Peyer's patch (tissue), 4 donors: ENCODE measurements around the gene SLC2A4RG. TPM values are rescaled to one million over a fixed set of nuclear protein-coding genes. Genes with fewer than 3 reads are reported as not detected.
"Not testable (repeated sequence)": the region's sequence is repeated elsewhere in the genome, so short reads cannot be mapped to it uniquely, and the experiment has no call there.

Experiments used
- DNase-seq, 3 donors: peaks; one replicate each; pipeline ENCODE4 v3.0.0-alpha.2; 2017 to 2019
- H3K27ac ChIP-seq, 4 donors: fragments of 200-600 bp; sonication (generic); one replicate each; pipeline ENCODE4 v1.5.1; 2016 to 2019
- H3K27me3 ChIP-seq, 2 donors: fragments of 200-600 bp; sonication (generic); one replicate each; pipeline ENCODE4 v1.5.1; 2019
- H3K36me3 ChIP-seq, 3 donors: fragments of 200-600 bp; sonication (generic); one replicate each; pipeline ENCODE4 v1.5.1; 2016 to 2019
- H3K4me1 ChIP-seq, 4 donors: fragments of 200-600 bp; sonication (generic); one replicate each; pipeline ENCODE4 v1.5.1; 2016 to 2019
- H3K4me3 ChIP-seq, 4 donors: fragments of 200-600 bp; sonication (generic); 1 replicate in 3 of 4; 2 replicates in 1 of 4; pipeline ENCODE4 v1.5.1; 2016 to 2019; ENCODE audit warnings: mild to moderate bottlenecking in 1 of 4
- H3K9me3 ChIP-seq, 4 donors: fragments of 200-600 bp; sonication (generic); one replicate each; pipeline ENCODE4 v1.5.1; 2016 to 2019; ENCODE audit warnings: mild to moderate bottlenecking in 1 of 4
- CTCF ChIP-seq, 6 experiments: fragments of 450-650 bp in 4 of 6; fragments of 200-600 bp in 2 of 6; sonication (generic) in 1 of 6; IDR thresholded peaks; one replicate each; pipeline ENCODE4 v1.5.1; 2017 to 2019; ENCODE audit warnings: antibody characterized with exemption in 6 of 6, mild to moderate bottlenecking in 3 of 6, moderate library complexity in 1 of 6
- POLR2A ChIP-seq, 2 donors: fragments of 450-650 bp; IDR thresholded peaks; one replicate each; pipeline ENCODE4 v1.5.1; 2017; ENCODE audit warnings: antibody characterized with exemption in 2 of 2, mild to moderate bottlenecking in 2 of 2, moderate library complexity in 2 of 2
- total RNA-seq, 4 donors: library from RNA; depleted of rRNA; stranded (reverse); fragments of >200 nt; gene quantifications; one replicate each; pipeline ENCODE4 v1.1.0, GENCODE V29; 2016

The SLC2A4RG gene
- total RNA-seq, 4 donors from 2014 or later, result 34.2 to 54.5 (median 40.4) TPM

DNA sequence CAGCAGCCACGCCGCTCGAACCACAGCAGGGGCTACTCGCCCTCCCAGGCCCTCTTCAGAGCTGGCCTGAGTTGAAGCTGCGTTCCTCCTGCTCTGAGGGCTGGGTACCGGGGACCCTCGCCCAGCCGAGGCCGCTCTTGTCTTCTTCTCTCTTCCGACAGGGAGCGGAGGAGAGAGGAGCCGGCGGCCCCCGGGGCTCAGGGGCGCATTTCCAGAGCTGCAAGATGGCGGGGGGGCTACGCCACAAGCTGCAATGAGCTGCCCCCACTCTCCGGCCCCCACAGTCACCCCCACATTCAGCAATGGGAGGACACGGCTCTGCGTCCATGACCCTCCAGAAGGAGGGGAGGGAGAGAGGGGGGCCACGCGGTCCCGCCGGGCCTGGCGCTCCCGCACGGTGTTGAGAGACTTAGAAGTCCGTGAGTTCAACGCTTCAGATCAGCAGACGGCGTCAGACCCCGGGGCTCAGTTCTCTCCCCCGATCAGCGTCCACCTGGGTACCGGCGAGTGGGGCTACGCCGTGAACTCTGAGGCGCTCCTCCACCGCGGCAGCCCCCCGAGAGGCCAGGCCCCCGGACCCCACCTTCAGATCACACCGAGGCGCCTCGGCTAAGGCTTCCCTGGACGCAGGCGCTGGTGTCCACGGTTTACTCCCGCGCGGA is 31.6 kb downstream of the SLC2A4RG start:
- H3K36me3 ChIP-seq, result peaks cover 0 to 4% (median 0%) of the 10 kb centered on the region in 3 donors
- no peak overlapping the region for H3K27ac ChIP-seq
- no peak for TF ChIP-seq CTCF (IDR thresholded peaks at IDR 0.05)
- TF ChIP-seq POLR2A (IDR thresholded peaks at IDR 0.05), result no peak
- H3K9me3 ChIP-seq, result no peaks in the 10 kb centered on the region
- peaks cover 0 to 9% (median 0%) of the 10 kb centered on the region in 4 donors for H3K4me1 ChIP-seq
- H3K4me3 ChIP-seq, result no peak overlapping the region
- H3K27me3 ChIP-seq, result no peaks in the 10 kb centered on the region
- DNase-seq, result no peak

DNA sequence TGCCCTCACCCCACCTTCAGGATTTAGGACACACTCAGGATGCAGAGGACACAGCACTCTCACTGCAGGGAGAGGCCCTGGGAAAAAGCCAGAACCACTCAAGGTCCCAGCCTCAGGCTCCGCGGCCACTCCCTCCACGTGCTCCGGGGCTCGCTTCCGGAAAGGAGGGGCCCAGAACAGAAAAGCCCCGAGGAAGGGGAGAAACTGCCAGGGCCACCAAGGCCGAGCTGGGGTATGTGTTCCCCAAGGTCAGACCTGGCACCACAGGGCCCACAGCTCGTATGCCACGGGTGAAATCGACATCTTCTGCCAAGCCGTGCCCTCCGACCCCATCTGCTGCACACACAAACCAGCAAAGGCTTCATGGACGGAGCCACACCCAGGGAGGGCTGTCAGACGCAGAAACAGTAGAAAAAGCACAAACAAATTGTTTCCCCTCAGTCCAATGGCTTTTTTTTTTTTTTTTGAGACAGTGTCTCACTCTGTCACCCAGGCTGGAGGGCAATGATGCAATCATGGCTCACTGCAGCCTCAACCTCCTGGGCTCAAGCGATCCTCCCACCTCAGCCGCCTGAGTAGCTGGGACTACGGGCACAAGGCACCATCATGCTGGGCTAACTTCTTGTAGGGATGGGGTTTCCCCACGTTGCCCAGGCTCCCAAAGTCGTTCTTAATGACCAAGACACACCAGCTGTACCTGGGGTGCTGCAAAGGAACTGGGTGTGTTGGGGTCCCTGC is 33.4 kb downstream of the SLC2A4RG start:
- no peak overlapping the region for H3K4me3 ChIP-seq
- DNase-seq, result no peak
- H3K9me3 ChIP-seq, result no peaks in the 10 kb centered on the region
- H3K27me3 ChIP-seq, result no peaks in the 10 kb centered on the region
- H3K36me3 ChIP-seq, result no peaks in the 10 kb centered on the region
- H3K4me1 ChIP-seq, result peaks cover 0 to 9% (median 0%) of the 10 kb centered on the region in 4 donors
- TF ChIP-seq CTCF (IDR thresholded peaks at IDR 0.05) (no peak), POLR2A (IDR thresholded peaks at IDR 0.05) (no peak)
- no peak overlapping the region for H3K27ac ChIP-seq

DNA sequence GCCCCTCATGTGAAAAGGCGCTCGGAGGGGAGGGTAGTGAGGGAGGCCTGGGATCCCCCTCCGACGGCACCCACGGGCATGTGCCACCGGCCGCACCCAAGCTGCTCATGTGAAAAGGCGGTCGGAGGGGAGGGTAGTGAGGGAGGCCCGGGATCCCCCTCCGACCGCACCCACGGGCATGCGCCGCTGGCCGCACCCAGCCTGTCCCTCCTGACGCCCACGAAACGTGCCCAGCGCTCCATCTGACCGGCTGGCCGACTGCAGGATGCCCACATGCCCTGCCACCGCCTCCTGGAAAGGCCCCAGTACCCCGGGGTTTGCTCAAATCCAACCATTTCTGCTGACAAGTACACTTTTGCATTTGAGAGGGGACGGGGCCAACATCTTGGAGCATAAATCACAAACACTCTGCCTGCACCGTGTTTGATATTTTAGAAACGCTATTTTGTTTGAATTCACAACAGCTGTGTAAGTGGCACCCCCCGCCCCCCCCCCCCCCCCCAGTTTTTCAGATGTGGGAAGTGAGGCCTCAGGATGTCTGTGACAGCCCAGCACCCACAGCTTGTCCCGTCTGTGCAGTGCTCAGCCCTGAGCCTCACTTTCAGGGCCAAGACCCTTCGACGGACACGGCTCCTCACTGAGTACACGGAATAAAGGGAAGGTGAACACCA is 34.1 kb downstream of the SLC2A4RG start:
- H3K9me3 ChIP-seq, result no peaks in the 10 kb centered on the region
- no peak for DNase-seq
- H3K27ac ChIP-seq, result no peak overlapping the region
- peaks cover 0 to 9% (median 0%) of the 10 kb centered on the region in 4 donors for H3K4me1 ChIP-seq
- H3K27me3 ChIP-seq, result no peaks in the 10 kb centered on the region
- no peak overlapping the region for H3K4me3 ChIP-seq
- TF ChIP-seq POLR2A (IDR thresholded peaks at IDR 0.05) (no peak), CTCF (IDR thresholded peaks at IDR 0.05) (no peak)
- no peaks in the 10 kb centered on the region for H3K36me3 ChIP-seq

DNA sequence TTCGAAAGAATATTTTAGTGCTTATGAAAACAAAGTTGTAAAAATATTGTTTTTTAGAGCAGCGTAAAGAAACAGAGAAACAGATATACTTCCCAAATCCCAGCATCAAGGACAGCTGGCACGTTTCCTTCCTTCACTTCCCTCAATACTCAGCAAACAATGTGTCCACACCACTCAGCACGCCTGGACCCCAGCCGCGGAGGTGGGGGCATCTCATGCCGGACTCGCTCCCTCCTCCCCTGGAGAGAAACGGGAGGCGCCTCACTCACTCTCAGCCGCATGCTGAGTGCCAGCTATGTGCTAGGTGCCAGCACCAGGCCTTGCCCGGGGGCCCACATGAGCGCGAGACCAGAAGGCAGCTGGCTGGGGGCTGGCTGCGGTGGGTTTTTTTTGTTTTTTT is 34.7 kb downstream of the SLC2A4RG start:
- no peak overlapping the region for H3K4me3 ChIP-seq
- H3K4me1 ChIP-seq, result peaks cover 0 to 9% (median 0%) of the 10 kb centered on the region in 4 donors
- H3K27ac ChIP-seq, result no peak overlapping the region
- H3K27me3 ChIP-seq, result no peaks in the 10 kb centered on the region
- no peak for DNase-seq
- H3K36me3 ChIP-seq, result no peaks in the 10 kb centered on the region
- TF ChIP-seq POLR2A (IDR thresholded peaks at IDR 0.05), result no peak
- TF ChIP-seq CTCF (IDR thresholded peaks at IDR 0.05), result no peak
- H3K9me3 ChIP-seq, result no peaks in the 10 kb centered on the region

- Histone ChIP-seq H3K4me3 (no peak overlapping the region), H3K4me1 (peaks cover 0 to 9% (median 0%) of the 10 kb centered on the region in 4 donors), H3K27ac (no peak overlapping the region), H3K36me3 (no peaks in the 10 kb centered on the region), H3K9me3 (no peaks in the 10 kb centered on the region), H3K27me3 (no peaks in the 10 kb centered on the region)
- TF ChIP-seq CTCF (IDR thresholded peaks at IDR 0.05), result peak in 5 of 6 experiments; percentile 21 to 43 (median 31)
- no peak for TF ChIP-seq POLR2A (IDR thresholded peaks at IDR 0.05)
- DNase-seq, result no peak
These were observed 35.8 kb downstream of the SLC2A4RG start for GRCh38 chr20:63775096-63775978.

DNA sequence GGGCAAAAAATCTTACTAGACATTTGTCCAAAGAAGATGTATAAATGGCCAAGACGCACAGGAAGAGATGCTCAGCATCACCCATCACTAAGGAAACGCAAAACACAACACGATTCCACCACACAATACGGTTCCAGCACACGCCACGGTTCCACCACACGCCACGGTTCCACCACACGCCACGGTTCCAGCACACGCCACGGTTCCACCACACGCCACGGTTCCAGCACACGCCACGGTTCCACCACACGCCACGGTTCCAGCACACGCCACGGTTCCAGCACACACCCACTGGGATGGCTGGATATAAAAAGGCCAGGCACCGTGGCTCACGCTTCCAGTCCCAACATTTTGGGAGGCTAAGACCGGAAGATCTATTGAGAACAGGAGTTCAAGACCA is 37.3 kb downstream of the SLC2A4RG start:
- H3K9me3 ChIP-seq, H3K27me3 ChIP-seq, DNase-seq, H3K36me3 ChIP-seq, H3K27ac ChIP-seq, H3K4me1 ChIP-seq, H3K4me3 ChIP-seq: not testable (repeated sequence)
